Amygdala (tissue), 56 donors: Measurements from ENCODE around the gene JAKMIP1.
A peak's percentile ranks its signal among the peaks of the same experiment; 100 is the strongest.
"Not testable (repeated sequence)": the region's sequence is repeated elsewhere in the genome, so short reads cannot be mapped to it uniquely, and the experiment has no call there.

Experiments used
- DNase-seq, 56 donors: peaks; one replicate each; lab custom pipeline; 2025; lab: John Stamatoyannopoulos, UW

Gene JAKMIP1

GRCh38 chr4:6152869-6153705 lies 47.3 kb downstream of the JAKMIP1 start:
- DNase-seq = no peak

GRCh38 chr4:6150046-6150735 lies 50.2 kb downstream of the JAKMIP1 start:
- no peak for DNase-seq

GRCh38 chr4:6148506-6149205 lies 51.7 kb downstream of the JAKMIP1 start:
- no peak for DNase-seq

- DNase-seq = no peak
Observed at GRCh38 chr4:6147441-6147840, 52.9 kb downstream of the JAKMIP1 start.

- DNase-seq = no peak
Observed at GRCh38 chr4:6143603-6144181, 56.7 kb downstream of the JAKMIP1 start.

- peak in 1 of 56 donors; percentile 15 for DNase-seq
Observed at GRCh38 chr4:6142935-6143602, 57.3 kb downstream of the JAKMIP1 start.

GRCh38 chr4:6142511-6142910 lies 57.8 kb downstream of the JAKMIP1 start:
- no peak for DNase-seq

- no peak for DNase-seq
Observed at GRCh38 chr4:6141554-6141953, 58.8 kb downstream of the JAKMIP1 start.

GRCh38 chr4:6141021-6141420 lies 59.3 kb downstream of the JAKMIP1 start:
- not testable (repeated sequence) for DNase-seq

GRCh38 chr4:6137747-6138135 lies 62.6 kb downstream of the JAKMIP1 start:
- DNase-seq = no peak

- DNase-seq = no peak
Observed at GRCh38 chr4:6137027-6137746, 63.2 kb downstream of the JAKMIP1 start.

GRCh38 chr4:6134612-6135220 lies 65.6 kb downstream of the JAKMIP1 start:
- peak in 2 of 56 donors; percentile 14 to 42 for DNase-seq

- DNase-seq = peak in 1 of 56 donors; percentile 8
Observed at GRCh38 chr4:6132716-6133115, 67.6 kb downstream of the JAKMIP1 start.

GRCh38 chr4:6128221-6128850 lies 72.0 kb downstream of the JAKMIP1 start:
- peak in 10 of 56 donors; percentile 12 to 70 (median 27) for DNase-seq

GRCh38 chr4:6126971-6127745 lies 73.2 kb downstream of the JAKMIP1 start:
- DNase-seq = no peak

GRCh38 chr4:6125103-6125651 lies 75.2 kb downstream of the JAKMIP1 start:
- DNase-seq = no peak

GRCh38 chr4:6124386-6125102 lies 75.8 kb downstream of the JAKMIP1 start:
- no peak for DNase-seq
